GM12873 (cell line): ENCODE results near the gene EEF1A1.

ENCODE experiments used
- TF ChIP-seq, protein P1 (sequence below): IDR thresholded peaks from 2 replicates; pipeline ENCODE4 v1.5.1; 2012; ENCODE audit warnings: low read depth, mild to moderate bottlenecking, moderate library complexity, low read length, control low read depth; ENCODE audit not compliant: insufficient read depth; ENCODE audit errors: missing control alignments

Gene EEF1A1

DNA sequence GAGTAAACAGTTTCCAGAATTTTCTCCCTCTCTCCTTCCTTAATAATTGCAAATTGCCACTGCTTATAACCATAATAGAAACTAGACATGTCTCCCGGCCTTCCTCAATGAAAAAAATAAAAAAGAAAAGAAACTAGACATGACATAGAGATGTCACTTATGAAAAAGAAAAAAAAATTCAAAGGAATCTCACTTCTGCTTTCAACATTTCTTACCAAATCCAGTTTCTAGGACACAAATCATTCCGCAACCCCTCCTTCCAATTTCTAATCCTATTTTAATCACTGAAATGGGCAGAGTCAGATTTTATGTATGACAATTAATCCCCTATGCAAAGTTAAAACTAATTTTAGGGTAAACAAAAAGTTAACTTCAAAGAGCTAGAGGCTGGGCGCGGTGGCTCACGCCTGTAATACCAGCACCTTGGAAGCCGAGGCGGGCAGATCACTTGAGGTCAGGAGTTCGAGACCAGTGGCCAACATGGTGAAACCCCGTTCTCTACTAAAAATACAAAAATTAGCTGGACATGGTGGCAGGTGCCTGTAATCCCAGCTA, 40.1 kb upstream of the EEF1A1 start:
- TF ChIP-seq, protein P1, sequence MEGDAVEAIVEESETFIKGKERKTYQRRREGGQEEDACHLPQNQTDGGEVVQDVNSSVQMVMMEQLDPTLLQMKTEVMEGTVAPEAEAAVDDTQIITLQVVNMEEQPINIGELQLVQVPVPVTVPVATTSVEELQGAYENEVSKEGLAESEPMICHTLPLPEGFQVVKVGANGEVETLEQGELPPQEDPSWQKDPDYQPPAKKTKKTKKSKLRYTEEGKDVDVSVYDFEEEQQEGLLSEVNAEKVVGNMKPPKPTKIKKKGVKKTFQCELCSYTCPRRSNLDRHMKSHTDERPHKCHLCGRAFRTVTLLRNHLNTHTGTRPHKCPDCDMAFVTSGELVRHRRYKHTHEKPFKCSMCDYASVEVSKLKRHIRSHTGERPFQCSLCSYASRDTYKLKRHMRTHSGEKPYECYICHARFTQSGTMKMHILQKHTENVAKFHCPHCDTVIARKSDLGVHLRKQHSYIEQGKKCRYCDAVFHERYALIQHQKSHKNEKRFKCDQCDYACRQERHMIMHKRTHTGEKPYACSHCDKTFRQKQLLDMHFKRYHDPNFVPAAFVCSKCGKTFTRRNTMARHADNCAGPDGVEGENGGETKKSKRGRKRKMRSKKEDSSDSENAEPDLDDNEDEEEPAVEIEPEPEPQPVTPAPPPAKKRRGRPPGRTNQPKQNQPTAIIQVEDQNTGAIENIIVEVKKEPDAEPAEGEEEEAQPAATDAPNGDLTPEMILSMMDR = no peak

DNA sequence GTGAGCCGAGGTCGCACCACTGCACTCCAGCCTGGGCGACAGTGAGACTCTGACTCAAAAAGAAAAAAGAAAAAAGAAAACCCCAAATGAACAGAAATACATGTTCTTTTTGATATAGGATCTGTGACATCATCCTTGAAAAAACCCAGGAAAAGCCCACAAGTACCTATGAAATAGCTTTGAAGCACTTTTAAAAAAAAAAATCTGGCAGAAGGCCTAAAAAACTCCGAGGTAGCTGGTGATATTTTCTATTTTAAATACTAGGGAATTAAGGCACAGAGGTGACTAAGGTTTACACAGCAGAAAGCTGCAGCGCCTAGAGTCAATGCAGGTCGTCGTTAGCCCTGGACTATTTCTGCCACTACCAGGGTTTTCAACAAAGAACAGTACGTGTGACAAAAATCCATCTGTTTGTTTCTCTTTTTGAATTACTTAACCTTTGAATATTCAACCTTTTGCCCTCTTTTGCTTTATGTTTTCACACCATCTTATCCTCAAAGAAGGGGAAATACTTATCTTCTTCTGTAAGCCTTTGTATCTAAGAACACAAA, 39.4 kb upstream of the EEF1A1 start:
- TF ChIP-seq, protein P1 = no peak

DNA sequence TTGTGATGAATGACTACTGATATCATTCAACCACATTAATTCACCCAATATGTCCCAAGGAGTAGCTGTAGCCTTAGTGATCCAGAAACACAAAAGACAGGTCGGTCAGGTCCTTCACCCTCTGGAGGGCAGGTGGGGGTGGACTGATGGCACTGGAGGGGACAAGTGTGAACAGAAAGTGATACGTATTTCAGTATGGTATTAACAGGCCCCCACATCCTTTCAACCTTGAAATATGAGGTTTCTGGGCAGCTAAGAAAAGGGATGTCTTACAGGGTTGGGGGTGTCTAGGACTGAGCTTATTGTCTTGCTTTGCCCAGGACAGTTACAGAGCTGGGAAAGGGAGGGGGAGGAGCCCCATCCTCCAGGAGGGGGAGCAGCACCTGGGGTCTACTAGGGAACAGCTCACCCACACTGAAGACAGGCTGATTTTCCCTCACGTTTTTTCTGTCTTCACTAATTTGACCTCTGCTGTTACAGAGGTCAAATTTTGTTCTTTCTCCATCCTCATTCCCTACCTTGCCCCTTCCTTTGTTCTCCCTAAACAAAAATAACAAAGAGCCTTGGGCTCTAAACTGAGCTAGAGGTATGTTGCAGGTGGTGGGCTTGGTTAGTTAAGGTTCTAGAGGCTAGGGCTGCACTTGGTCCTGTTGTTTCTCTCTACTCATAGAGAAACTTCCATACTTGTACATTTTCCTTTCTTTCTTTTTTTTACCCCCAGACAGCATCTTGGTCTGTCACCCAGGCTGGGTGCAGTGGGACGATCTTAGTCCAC, 38.0 kb upstream of the EEF1A1 start:
- TF ChIP-seq, protein P1 = no peak

DNA sequence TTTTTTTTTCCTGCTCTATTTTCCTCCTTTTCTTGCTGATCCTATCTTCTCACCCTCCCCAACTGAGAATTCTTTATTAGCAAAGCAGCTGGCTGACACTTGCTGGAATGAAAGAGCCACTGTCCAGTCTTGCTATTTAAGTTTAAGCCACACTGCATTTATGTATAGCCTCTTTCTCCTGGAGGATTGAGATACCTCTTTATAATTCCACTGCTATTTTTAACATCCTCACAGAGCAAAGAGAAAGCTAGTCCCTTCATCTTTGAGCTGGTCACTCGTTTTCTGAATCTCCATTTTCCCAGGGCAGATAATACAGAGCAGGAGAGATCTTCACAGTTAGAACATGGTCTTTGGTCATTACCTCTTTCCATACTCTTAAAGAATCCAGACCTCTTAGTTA, 36.0 kb upstream of the EEF1A1 start:
- TF ChIP-seq, protein P1 = no peak

DNA sequence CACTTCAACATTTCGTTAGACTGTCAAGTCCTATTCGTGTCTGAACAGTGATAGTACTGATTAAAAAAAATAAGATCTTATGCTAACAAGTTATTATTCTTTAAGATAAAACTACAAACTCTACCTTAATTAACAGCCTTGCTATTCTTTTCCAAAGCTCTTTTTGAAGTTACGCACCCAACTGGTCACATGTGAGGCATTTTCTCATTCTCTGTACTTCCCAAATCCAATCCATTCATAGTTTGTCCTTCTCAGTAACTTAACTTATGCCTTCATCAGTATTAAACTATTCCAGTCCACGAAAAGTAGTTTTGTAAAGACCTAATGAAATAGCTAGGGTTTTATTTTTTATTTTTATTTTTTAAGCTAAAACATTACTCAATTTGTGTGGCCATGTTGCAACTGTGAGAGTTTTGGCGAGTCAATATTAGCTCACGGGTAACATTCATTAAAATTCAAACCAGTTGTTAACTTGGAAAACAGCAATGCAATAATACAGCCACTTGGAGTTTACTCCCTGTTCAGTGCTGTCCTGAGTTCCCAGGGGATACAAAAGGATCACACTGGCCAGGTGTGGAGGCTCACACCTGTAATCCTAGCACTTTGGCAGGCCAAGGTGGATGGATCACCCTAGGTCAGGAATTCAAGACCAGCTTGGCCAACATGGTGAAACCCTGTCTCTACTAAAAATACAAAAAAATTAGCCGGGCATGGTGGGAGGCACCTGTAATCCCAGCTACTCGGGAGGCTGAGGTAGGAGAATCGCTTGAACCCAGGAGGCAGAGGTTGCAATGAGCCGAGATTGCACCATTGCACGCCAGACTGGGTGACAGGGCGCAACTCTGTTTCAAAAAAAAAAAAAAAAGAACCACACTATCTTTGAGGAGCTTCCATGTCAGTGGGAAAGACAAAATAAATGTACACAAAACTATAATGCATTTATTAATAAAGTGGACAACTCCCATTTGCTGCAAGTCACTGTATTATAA, 27.9 kb upstream of the EEF1A1 start:
- TF ChIP-seq, protein P1 = no peak

DNA sequence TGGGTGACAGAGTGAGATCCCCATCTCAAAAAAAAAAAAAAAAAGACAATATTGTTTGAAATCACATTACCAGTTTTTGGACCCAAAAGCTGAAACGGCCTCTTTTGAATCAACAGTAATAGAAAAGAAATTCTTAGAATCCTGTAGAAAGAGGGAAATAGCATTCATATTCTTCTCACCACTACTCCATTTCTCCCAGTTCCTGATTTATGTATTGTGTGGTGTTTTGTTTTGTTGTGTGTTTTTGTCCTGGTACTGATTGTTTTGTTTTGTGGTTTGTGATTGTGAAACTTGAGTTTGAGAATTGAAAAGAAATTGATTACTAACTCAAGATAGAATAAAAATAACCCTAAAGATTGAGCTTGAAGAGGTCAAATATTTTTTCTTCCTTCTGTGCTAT, 26.2 kb upstream of the EEF1A1 start:
- TF ChIP-seq, protein P1 = no peak
